AG04450 (cell line): ENCODE data around the gene CA11. TPM values are rescaled to one million over a fixed set of nuclear protein-coding genes. Genes with fewer than 3 reads are reported as not detected.

ENCODE experiments used
- CTCF ChIA-PET: fragments of 300-600, 350-600 bp; formaldehyde crosslinking; extraction: SDS; loops from one replicate; lab custom pipeline; 2022; ENCODE audit warnings: antibody characterized with exemption, inconsistent platforms; lab: Charles Lee
- POLR2A ChIA-PET: fragments of 350-600 bp; formaldehyde crosslinking; extraction: SDS; loops from one replicate; lab custom pipeline; 2021; ENCODE audit warnings: antibody characterized with exemption, inconsistent platforms; lab: Yijun Ruan, JAX
- DNase-seq: peaks from one replicate; pipeline ENCODE4 v3.0.0-alpha.2; 2011; ENCODE audit warnings: low read depth, low spot score
- H3K27ac ChIP-seq: one replicate; pipeline ENCODE4 v1.5.1; 2012; ENCODE audit warnings: low read depth, low read length, control low read depth
- H3K27me3 ChIP-seq: one replicate; pipeline ENCODE4 v1.6.0; 2012; ENCODE audit warnings: low read length; ENCODE audit not compliant: control insufficient read depth, insufficient read depth
- H3K4me3 ChIP-seq: 2 replicates; pipeline ENCODE4 v1.5.1; 2011; ENCODE audit warnings: mild to moderate bottlenecking, low read depth, low read length, control low read depth
- H3K9me3 ChIP-seq: 2 replicates; pipeline ENCODE4 v1.5.1; 2012; ENCODE audit warnings: low read length; ENCODE audit not compliant: control insufficient read depth, insufficient read depth
- CTCF ChIP-seq: IDR thresholded peaks from 2 replicates; pipeline ENCODE4 v1.5.1; 2011; ENCODE audit warnings: low read depth, low read length, control low read depth, inconsistent platforms
- polyA plus RNA-seq: library from polyadenylated mRNA; depleted of rRNA; stranded (reverse); fragments of >200 nt; gene quantifications from 2 replicates; pipeline ENCODE4 v1.2.3, GENCODE V29; 2011

The CA11 gene
- polyA plus RNA-seq, 1 experiment: 3.7 TPM

- no peak overlapping the region for H3K4me3 ChIP-seq
- POLR2A ChIA-PET: no interaction called here
- no peak overlapping the region for H3K27ac ChIP-seq
- H3K27me3 ChIP-seq: peaks cover 2% of the 10 kb centered on the region
- H3K9me3 ChIP-seq: peaks cover 5% of the 10 kb centered on the region; the same call in 1 of the 2 replicates
- no peak for TF ChIP-seq CTCF
- CTCF ChIA-PET: no interaction called here
- DNase-seq: no peak
These were observed 6.3 kb downstream of the CA11 start for GRCh38 chr19:48639483-48640375.

DNA sequence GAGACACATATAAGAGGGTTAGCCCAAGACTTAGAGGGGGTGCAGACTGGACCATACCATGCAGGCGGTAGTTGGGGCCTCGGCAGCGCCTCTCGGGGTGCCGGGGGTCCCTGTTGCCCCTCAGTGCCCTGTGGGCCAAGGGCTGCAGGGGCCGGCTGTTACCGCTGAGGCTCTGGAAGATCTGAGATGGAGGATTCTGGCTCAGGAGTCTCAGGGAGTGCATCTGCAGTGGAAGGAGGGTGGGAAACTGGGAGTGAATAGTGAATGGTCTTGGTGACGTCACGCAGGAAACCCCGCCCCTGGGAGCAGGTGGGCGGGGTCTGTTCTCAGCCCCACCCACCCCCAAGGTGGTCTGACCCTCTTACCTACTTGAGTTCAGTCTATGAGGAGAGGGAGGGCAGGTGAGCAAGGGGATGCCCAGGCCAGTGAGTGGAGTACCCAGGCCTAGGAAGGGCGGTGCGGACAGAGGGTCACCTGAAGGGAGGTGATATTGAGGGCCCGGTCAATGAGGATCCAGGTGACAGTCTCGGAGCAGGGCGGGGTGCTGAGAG lies 7.1 kb downstream of the CA11 start:
- Histone ChIP-seq H3K9me3 (peaks cover 5% of the 10 kb centered on the region; the same call in 1 of the 2 replicates), H3K27ac (no peak overlapping the region), H3K27me3 (peaks cover 2% of the 10 kb centered on the region), H3K4me3 (no peak overlapping the region)
- no peak for TF ChIP-seq CTCF
- CTCF ChIA-PET: no interaction called here
- DNase-seq: no peak
- POLR2A ChIA-PET: no interaction called here

DNA sequence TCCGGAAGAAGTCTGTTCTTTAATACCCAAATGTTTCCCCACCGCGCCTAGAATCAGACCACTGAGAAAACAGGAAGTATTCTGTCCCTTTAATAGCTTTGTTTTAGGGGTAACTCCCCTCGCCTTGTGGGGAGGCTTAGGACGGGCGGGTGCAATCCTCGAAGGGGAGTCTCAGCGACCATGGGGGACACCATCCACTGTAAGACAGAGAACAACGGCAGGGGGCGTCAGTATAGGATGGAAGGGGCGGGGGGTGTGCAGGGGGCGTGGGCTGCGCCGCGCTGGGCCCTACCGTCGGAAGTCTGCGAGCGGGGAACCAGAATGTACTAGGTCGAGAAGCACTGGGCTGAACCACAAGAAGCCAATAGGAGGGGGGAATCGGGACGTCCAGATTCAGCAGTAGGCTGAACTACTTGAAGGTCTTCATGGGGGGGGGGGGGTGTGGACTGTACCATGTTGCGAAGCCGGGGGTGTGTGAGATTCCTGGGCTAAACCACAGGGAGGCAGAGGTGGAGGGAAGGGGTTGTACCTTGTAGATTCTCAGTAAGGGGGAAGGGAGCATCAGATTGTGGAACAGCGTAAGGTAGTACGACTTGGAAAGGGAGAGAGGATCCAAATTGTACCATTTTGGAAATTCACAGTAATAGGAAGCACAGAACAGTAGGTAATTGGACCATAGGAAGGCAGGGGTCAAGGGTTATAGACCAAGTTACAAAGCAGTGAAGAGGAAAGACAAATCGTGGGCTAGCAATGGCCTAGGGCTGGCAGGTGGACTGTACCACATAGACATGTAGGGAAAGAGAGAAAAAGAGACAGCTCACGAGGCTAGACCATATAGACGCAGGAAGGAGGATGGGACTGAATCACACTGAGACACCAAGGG lies 7.8 kb downstream of the CA11 start:
- TF ChIP-seq CTCF: peak; percentile 30; the same call in 1 of the 2 replicates
- CTCF ChIA-PET: no interaction called here
- peaks cover 2% of the 10 kb centered on the region for H3K27me3 ChIP-seq
- peak overlapping the region; percentile 74 for H3K27ac ChIP-seq
- peak overlapping the region; percentile 58 for H3K4me3 ChIP-seq
- POLR2A ChIA-PET: interaction anchor here (0.7 to 1.3 kb wide), 3 partner anchors 19 to 234 kb away, joined by 3 to 7 read pairs (median 3); partner anchors contain the start of genes RPL18 and SPHK2
- peak; percentile 94 for DNase-seq
- peaks cover 5% of the 10 kb centered on the region; the same call in 1 of the 2 replicates for H3K9me3 ChIP-seq

- TF ChIP-seq CTCF: no peak
- CTCF ChIA-PET: no interaction called here
- POLR2A ChIA-PET: interaction anchor here (0.7 to 1.3 kb wide), 4 partner anchors 8 to 234 kb away, joined by 3 to 7 read pairs (median 3); partner anchors contain the start of genes CA11, RPL18 and SPHK2
- Histone ChIP-seq H3K9me3 (peaks cover 5% of the 10 kb centered on the region; the same call in 1 of the 2 replicates), H3K4me3 (peak overlapping the region; percentile 66), H3K27ac (peak overlapping the region; percentile 74), H3K27me3 (no peaks in the 10 kb centered on the region)
- peak; percentile 99 for DNase-seq
These were observed 8.5 kb downstream of the CA11 start for GRCh38 chr19:48637449-48637947.
